Stimulated activated CD4-positive, alpha-beta T cell treated with anti-CD3 and anti-CD28 coated beads, Interleukin-4, amount 100 ng/mL, for 48 hours (primary cell): ENCODE measurements around the gene MAPK8IP2.

Experiments used
- DNase-seq, 2 donors: peaks; one replicate each; pipeline ENCODE4 v3.0.0-alpha.2; 2020; ENCODE audit warnings: low read depth in 2 of 2

The MAPK8IP2 gene

DNA sequence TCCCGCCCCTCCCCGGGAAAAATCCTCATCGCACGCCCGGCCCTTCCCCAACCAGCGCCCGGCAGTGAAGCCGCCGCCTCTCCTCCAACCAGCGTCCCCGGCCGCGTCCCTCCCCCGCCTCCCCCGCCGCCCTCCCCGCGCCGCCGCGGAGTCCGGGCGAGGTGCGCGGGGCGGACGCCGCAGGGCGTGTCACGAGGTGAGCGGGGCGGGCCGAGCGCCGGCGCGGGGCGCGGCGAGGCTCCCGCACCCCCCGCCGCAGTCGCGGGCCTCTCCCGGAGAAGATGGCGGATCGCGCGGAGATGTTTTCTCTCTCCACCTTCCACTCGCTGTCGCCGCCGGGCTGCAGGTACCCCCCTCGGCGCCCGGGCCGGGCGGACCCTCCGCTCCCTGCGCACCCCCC lies at the start of gene MAPK8IP2:
Gene MAPK8IP2, plus strand, starts transcription at position 256 of the 400 bp plus-strand sequence. Its CDS starts 26 bp downstream, at position 282.
- DNase-seq = no peak

DNA sequence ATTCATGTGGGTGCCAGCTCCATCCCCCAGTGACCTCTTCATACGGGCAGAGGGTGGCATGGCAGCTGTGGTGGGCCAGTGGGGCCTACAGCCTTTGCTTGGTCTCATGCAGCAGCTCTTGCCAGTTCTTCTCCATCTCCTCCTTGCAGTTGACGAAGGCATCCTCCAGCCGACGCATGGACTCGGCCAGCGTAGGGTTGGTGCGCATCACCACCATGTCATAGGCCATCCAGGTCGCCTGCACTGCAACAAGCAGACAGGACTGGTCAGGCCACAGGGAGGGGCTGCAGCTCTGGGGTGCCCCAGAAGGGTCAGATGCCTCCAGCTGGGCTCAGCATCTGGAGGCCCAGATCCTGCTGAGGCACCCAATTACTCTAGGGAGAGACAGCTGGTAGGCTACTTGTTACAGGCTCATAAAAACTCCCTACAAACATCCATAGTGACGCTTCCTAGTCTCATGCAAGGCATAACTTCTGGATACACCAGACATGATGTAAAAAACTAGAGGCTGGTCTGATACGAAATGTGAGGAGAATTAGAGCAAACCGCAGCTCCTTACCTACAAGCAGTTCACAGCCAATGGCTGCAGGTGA lies 49.3 kb upstream of the MAPK8IP2 start:
- DNase-seq = no peak

GRCh38 chr22:50553310-50553709 lies 47.3 kb upstream of the MAPK8IP2 start:
- DNase-seq = no peak

DNA sequence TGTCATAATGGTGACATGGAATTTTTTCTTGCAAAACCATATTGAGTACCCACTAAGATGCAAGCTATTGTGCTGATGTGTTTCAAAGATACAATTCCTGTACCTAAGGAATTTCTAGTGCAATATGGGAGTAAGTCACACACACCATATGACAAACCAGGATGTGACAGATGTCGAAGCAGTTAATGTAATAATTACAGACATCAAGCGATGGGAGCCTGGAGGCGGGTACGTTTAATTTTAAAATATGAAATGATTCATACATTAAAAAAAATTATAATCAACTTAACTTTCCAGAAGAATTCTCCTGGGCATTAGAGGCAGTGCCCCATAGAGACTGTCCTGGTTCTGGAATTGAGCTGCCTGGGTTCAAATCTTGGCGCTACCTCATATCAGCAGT lies 43.9 kb upstream of the MAPK8IP2 start:
- no peak for DNase-seq

DNA sequence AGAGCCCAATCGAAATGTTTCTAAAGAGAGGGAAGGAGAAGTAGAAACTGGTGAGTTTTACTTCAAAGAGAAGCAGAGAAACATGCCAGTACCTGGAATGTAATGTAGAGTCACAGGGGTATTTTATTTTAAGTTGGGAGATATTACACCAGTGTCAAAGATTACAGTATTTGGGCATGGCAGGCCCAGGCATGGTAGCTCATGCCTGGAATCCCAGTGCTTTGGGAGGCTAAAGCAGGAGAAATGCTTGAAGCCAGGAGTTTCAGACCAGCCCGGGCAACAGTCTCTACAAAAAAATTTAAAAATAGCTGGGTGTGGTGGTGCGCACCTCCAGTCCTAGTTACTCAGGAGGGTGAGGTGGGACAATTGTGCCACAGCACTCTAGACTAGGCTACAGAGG lies 40.6 kb upstream of the MAPK8IP2 start:
- DNase-seq = no peak

DNA sequence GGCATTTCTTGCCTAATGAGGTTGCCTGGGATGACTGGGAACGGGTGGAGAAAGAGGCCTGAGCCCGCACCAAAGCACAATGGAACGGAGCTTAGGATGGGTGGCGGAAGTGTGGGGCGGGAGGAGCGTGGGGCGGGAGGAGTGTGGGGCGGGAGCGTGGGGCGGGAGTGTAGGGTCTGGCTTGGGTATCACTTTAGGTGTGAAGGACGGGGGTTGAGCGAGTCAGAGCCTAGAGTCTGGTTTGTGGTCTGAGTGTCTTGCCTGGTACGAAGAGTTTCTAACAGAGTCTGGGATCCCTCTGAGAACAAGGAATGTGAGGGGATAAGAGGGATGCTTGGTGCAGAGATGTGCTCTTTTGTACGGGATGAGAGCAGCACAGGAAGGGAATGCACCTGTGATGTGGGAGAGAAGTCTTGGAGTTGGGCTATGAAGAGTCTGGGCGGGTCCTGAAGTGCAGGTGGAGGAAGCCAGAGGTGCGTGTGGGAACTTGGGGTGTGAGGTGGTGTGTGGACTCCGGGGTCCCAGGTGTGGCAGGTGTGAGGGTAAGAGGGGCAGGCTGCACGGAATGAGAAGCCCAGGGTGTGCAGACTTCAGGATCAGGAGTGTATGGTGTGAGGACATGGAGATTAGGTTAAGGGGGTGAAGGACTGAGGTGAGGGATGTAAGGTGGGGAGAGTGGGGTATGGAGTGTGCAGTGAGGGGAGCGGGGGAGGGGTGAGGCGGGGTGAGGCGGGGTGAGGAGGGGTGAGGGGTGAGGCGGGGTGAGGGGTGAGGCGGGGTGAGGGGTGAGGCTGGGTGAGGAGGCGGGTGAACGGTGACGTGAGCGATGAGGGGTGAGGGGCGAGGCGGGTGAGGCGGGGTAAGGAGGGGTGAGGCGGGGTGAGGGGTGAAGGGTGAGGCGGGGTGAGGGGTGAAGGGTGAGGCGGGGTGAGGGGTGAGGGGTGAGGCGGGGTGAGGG lies 38.9 kb upstream of the MAPK8IP2 start:
- no peak for DNase-seq

GRCh38 chr22:50562523-50563412 lies 37.8 kb upstream of the MAPK8IP2 start, which contains the start of gene SYCE3:
TSS of gene SYCE3 (minus strand) at chr22:50562919. CDS start at chr22:50556405, 6,514 bp downstream.
- DNase-seq = peak; percentile 98

DNA sequence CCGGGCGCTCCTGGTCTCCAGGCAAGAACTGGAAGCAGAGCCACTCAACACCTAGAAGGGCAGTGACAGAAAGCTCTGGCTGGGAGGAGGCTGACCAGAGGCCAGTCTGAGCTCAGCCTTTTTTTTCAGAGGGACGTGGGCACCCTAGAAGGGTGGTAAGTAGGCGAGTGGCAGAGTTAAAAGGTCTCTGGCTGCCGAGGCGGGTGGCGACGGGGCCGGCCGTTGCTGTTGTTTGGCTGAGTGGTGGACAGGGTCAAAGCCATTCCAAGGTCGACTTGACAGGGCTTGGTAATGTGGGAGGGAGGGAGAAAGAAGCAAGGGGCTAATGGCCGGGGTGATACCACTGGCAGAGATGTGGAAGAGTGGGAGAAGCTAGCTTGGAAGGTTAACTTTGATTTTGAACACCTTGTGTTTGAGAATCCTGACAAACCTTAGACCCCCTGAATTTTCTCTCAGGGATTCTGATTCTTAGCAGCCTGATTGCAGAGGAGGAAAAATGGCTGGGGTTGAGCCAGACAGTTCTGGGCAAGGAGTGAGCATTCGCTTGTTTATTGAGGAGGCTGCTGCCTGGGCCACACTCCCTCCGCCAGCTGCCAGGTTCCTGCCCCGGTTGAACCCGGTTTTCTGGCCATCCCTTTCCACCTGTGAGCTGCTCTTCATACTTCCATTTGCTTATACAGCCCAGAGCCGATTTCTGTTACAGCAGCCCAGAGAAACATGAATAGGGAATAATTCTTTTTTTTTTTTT lies 37.0 kb upstream of the MAPK8IP2 start:
- no peak for DNase-seq

- DNase-seq = no peak
Observed at GRCh38 chr22:50564289-50564688, 36.3 kb upstream of the MAPK8IP2 start.

DNA sequence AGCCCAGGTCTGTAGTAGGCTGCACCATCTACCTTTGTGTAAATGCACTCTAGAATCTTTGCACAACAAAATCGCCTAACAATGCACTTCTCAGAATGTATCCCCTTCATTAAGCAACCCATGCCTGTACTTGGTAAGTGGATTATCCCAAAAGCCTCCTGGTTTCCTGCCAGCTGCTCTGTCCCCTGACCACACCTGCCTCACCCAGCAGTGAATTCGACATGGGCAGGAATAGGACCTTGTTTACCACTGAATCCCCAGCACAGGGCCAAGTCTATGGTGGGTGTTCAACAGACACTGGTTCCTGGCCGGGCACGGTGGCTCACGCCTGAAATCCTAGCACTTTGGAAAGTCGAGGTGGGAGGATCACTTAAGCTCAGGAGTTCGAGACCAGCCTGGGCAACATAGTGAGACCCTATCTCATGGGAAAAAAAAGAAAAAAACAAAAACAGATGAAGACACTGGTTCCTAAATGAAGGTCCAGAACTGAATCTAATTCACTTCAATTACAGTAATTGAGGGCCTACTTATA lies 32.8 kb upstream of the MAPK8IP2 start:
- no peak for DNase-seq

DNA sequence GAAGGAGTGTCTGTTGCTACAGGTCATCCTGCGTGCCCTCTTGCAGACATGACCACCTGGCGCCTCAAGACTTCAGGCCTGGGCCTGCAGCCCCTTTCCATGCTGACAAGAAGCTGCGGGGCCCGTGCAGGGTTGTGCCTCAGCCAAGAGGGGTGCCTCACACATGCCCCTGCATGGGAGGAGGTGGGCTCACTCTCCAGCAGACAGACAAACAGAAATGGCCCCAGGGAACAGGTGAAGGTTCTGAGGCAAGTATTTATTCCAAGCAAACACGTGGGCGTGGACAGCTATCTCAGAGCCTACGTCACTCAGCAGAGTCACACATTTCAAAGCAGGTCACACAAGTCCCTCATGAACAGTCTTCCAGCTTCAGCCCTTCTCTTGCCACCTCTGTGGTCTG lies 32.0 kb upstream of the MAPK8IP2 start:
- DNase-seq = no peak

DNA sequence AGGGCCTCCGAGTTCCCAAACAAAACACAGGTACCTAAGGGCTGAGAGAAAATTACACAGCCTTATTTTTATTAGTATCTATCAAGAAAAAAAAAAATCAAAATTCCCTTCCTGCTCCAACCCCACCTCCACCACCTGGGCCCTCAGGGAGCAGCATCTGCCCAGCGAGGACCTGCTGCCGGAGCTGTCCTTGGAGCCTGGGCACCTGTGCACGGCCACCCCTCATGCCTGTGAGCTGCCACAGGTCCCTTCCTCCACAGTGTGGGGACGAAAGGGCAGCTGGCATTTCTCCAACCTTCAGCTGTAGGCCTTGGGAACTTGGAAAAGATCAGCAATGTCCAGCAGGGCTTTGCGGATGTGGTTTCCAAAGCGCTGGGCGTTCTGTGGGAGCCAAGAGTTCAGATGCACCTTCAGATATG lies 31.5 kb upstream of the MAPK8IP2 start:
- DNase-seq = no peak

DNA sequence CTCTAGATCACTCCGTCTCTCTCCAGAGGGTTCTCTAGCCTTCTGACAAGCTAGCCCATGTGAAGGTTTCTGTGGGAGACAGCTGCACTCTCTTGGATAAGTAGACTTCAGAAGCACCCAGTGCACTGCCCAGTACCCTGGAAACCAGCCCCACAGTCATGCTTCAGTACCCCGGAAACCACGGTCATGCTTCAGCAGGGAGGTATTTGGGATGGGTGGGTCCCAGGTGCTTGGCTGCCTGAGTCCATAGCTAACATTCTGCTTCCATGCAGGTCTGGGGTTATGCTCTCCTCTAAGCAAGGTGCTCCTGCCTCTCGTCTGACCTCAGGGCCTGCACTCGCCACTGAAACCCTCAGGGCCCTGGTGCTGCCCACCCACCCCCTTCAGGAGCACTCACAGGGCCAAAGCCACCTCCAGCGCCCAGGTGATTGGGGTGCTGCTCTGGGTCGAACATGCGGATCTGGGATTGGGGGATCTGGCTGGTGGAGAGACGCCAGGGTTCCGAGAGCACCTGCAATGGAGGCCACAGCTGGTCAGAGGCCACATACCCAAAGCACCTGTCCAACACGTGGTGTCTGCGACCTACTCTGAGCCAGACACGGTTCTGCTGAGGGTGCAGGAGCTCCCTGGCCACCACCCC lies 30.6 kb upstream of the MAPK8IP2 start:
- no peak for DNase-seq

DNA sequence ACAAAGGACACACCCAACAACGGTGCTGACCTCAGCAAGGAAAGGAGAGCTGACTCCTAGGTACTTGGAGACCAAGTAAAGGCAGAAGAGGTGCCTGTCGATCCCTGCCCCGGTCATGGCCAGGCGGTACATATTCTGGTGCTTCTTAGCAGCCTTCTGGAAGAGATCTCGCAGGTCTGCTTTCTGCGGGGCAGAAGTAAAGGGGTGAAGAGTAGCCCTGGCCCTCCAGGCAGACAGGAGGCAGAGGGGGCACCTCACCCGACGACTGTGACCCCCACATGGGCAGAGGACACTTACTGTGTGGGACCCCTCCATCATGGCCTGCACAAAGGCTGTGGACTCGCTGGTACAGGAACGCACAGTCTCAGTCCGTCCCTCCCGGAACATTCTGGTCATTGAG lies 29.7 kb upstream of the MAPK8IP2 start:
- no peak for DNase-seq

DNA sequence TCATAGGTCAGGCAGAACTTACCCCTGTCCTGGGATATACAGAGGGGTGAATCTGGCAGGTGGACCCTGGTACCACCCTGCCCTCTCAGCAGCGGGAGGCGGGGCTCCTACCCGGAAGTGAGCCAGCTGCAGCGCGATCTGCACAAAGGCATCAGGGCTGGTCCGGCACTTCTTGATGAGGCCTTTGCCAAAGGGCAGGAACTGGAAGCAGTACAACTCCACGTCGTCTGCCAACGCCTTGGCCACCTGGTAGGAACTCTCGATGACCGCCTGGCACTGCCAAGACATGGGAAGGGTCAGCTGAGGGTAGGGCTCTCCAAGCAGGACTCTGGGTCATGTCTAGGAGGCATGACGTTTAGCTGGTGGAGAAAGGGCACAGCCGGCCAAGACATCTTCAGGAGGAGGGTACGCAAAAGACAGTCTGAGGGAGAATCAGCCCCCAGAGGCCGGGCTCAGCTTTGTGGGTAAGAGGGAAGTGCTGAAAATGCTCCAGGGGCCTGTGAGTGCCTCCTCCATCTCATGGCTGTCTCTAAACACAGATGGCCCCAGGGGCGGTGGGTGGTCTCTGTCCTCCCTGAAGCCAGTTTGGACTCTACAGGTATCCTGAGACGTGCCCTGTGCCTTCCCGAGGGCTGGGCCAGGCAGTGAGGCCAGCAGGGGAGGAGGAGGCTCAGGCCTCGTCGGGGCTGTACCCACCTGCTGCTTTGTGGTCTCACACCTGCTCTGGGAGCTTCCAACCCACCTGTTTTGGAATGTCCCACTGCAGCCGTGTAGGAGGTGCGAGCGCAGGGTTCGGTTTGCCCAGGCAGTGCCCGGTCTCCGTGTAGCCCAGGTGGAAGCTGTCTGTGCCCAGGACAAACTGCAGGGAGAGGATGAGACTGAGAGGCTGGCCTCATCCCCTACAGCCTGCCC lies 29.1 kb upstream of the MAPK8IP2 start:
- no peak for DNase-seq

DNA sequence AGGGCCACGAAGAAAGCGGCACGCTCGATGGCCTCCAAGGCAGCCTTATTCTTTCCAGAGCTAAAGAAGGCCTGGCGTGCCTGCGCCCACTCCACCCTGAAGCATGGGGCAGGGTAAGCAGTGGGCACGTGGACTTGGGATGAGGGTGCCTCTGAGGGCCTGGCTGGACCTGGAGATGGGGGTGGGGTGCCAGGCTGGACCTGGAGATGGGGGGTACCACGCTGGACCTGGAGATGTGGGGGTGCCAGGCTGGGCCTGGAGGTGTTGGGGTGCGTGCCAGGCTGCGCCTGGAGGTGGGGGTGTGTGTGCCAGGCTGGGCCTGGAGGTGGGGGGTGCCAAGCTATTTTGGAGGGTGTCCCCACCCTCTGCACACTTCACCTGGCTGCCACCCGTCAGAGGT lies 27.6 kb upstream of the MAPK8IP2 start:
- DNase-seq = no peak

- no peak for DNase-seq
Observed at GRCh38 chr22:50573491-50574382, 26.9 kb upstream of the MAPK8IP2 start.

DNA sequence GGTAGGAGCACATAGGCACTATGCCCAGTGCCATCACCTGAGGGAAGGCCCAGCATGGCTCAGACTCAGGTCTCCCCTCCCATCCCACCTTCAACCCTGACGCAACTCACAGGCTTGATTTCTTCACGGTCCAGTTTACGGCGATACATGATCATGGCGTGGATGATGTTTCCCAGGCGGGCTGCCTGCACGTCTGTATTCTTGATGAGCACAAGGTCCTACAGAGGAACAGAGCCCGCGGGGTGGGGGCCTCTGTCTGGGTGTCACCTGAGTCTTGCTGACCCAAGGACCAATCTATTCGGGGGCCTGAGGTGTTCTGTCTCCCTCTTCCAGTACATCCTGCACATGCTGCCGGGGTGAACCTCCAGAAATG lies 26.2 kb upstream of the MAPK8IP2 start:
- DNase-seq = no peak
